Epithelial cell of esophagus (primary cell): ENCODE results near the gene ADCK2.
"Not testable (repeated sequence)": the region's sequence is repeated elsewhere in the genome, so short reads cannot be mapped to it uniquely, and the experiment has no call there.

Experiments
- DNase-seq: peaks from one replicate; pipeline ENCODE4 v3.0.0; 2010; ENCODE audit warnings: low read depth
- H3K4me3 ChIP-seq: 2 replicates; pipeline ENCODE4 v1.5.1; 2011; ENCODE audit warnings: mild to moderate bottlenecking, low read length, control low read depth
- TF ChIP-seq, protein P1 (sequence below): IDR thresholded peaks from 2 replicates; pipeline ENCODE4 v1.5.1; 2011; ENCODE audit warnings: low read depth, mild to moderate bottlenecking, low read length, control low read depth, inconsistent platforms; ENCODE audit not compliant: insufficient read depth; ENCODE audit errors: missing control alignments

The ADCK2 gene, protein sequence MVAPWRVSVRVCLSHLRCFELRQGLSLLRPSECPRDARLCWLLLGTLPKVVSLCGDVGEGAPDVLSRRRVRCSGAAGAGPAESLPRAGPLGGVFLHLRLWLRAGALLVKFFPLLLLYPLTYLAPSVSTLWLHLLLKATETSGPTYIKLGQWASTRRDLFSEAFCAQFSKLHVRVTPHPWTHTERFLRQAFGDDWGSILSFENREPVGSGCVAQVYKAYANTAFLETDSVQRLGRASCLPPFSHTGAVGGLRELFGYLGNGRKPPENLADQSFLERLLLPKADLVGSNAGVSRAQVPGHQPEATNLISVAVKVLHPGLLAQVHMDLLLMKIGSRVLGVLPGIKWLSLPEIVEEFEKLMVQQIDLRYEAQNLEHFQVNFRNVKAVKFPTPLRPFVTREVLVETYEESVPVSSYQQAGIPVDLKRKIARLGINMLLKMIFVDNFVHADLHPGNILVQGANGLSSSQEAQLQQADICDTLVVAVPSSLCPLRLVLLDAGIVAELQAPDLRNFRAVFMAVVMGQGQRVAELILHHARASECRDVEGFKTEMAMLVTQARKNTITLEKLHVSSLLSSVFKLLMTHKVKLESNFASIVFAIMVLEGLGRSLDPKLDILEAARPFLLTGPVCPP

GRCh38 chr7:140672382-140673062, at the start of gene ADCK2:
Gene ADCK2, plus strand, starts transcription at chr7:140672945. Its CDS starts 386 bp downstream, at chr7:140673331.
- TF ChIP-seq, protein P1, sequence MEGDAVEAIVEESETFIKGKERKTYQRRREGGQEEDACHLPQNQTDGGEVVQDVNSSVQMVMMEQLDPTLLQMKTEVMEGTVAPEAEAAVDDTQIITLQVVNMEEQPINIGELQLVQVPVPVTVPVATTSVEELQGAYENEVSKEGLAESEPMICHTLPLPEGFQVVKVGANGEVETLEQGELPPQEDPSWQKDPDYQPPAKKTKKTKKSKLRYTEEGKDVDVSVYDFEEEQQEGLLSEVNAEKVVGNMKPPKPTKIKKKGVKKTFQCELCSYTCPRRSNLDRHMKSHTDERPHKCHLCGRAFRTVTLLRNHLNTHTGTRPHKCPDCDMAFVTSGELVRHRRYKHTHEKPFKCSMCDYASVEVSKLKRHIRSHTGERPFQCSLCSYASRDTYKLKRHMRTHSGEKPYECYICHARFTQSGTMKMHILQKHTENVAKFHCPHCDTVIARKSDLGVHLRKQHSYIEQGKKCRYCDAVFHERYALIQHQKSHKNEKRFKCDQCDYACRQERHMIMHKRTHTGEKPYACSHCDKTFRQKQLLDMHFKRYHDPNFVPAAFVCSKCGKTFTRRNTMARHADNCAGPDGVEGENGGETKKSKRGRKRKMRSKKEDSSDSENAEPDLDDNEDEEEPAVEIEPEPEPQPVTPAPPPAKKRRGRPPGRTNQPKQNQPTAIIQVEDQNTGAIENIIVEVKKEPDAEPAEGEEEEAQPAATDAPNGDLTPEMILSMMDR = no peak
- DNase-seq = peak; percentile 36

GRCh38 chr7:140623980-140624379, 48.8 kb upstream of the ADCK2 start:
- TF ChIP-seq, protein P1 = no peak
- H3K4me3 ChIP-seq = no peak overlapping the region
- DNase-seq = no peak

More at GRCh38 chr7:140672382-140673062, at the start of gene ADCK2:
- peak within 1 kb of the TSS; percentile 61 for H3K4me3 ChIP-seq

GRCh38 chr7:140624392-140625191, 48.2 kb upstream of the ADCK2 start:
- H3K4me3 ChIP-seq = no peak overlapping the region
- DNase-seq = peak; percentile 36
- TF ChIP-seq, protein P1 = no peak

DNA sequence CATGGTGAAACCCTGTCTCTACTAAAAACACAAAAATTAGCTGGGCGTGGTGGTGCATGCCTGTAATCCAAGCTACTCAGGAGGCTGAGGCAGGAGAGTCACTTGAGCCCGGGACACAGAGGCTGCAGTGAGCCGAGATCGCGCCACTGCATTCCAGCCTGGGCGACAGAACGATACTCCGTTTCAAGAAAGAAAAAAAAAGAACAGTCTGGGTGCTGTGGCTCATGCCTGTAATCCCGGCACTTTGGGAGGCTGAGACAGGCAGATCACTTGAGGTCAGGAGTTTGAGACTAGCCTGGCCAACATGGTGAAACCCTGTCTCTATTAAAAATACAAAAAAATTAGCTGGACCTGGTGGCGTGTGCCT, 47.6 kb upstream of the ADCK2 start:
- H3K4me3 ChIP-seq, DNase-seq: not testable (repeated sequence)

GRCh38 chr7:140625908-140626868, 46.6 kb upstream of the ADCK2 start:
- TF ChIP-seq, protein P1 = no peak
- no peak overlapping the region for H3K4me3 ChIP-seq
- peak; percentile 89 for DNase-seq

DNA sequence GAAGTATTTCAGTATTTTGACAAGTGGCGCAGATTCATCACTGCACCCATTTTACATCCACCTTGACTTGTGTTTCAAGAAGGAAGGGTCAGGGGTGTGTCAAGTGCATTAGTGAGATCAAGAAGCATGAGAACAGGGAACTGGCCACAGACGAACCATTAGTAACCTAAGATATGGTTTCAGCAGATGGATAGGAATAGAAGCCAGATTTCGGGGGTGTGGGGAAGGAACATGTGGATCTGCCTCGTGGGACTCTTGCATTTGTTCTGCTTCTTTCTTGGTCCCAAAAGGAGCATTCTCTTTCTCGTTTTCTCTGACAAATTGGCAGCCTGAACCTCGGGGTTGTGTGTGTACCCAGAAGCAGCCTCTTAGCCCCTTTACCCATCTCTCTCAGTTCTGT, 41.7 kb upstream of the ADCK2 start:
- TF ChIP-seq, protein P1 = no peak
- no peak for DNase-seq
- H3K4me3 ChIP-seq = no peak overlapping the region
